ENCODE measurements around the gene KMT2E.

Gene KMT2E

GRCh38 chr7:105079348-105079747, 65.3 kb downstream of the KMT2E start:
- DNase-seq (ENCODE audit: low read depth, low spot score), result no peak

GRCh38 chr7:105084581-105084980, 70.6 kb downstream of the KMT2E start:
- DNase-seq (ENCODE audit: low read depth, low spot score), result no peak

DNA sequence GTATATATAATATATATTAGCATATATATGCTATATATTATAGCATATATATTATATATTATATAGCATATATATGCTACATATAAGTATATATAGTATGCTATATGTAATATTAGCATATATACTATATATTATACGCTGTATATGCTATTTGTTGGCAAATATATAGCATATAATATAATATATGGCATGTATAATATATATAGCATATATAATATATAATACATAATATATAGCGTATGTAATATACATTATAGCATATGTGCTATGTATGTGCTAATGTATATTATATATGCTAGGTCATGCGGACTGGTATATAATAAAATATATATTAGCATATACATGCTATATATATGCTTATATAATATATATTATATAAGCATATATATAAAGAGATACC, 72.8 kb downstream of the KMT2E start:
- no peak for DNase-seq (ENCODE audit: low read depth, low spot score)

GRCh38 chr7:105087981-105088380, 74.0 kb downstream of the KMT2E start:
- DNase-seq (ENCODE audit: low read depth, low spot score), result no peak

DNA sequence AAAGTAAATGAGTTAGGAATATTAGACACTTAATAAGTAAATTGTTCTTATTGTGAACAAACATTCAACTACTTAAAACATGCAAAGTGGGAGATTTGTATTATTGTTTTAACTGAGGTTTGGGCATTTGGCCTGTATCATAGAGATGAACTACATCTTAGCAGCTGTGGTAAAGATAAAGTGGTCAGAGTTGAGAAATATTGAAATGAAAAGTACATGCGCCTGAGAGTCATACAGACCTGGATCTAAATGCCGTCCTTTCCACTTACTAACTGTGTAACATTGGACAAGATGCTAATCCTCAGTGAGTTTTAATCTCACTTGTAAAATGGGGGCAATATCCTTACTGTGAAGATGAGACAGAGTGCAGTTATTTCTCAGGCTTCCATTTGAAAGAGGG, 74.5 kb downstream of the KMT2E start:
- DNase-seq (ENCODE audit: low read depth, low spot score), result no peak

DNA sequence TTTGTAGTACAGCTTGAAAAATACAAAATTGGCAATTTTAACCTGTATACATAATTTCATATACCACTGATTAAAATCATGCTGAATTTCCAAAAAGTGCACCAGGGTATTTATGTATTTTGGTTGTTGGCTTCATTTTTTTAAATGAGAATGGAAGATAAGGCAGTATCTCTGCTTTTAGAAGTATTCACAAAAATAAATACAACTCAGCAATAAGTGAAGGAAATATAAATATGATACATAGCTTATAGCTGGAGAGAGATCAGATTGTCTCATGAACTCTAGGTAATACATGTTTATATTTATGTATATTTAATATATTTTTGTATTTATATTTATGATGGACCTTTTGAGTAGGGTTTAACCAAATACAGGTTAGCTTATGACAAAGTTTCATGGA, 81.0 kb downstream of the KMT2E start:
- no peak for DNase-seq (ENCODE audit: low read depth, low spot score)

GRCh38 chr7:105096306-105096705, 82.3 kb downstream of the KMT2E start:
- DNase-seq (ENCODE audit: low read depth, low spot score), result no peak

DNA sequence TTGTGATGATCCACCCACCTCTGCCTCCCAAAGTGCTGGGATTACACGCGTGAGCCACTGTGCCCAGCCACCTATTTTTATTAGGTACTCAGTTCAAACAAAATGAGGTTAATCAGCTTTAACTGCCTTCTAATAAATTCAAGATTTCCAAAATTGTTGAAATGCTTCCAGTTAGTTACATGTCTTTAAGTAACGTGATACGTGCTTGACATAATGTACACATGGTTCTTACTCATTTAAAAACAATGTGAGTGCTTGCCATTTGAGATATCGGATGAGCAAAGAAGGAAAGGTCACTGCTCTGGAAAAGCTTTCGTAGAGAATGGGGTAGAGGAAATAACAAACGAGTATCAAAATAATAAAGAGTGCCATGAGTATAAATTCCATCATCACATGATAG, 83.6 kb downstream of the KMT2E start:
- DNase-seq (ENCODE audit: low read depth, low spot score), result no peak

GRCh38 chr7:105098863-105099515, 85.0 kb downstream of the KMT2E start:
- no peak for DNase-seq (ENCODE audit: low read depth, low spot score)

- DNase-seq (ENCODE audit: low read depth, low spot score), result no peak
These were observed 87.9 kb downstream of the KMT2E start for GRCh38 chr7:105101864-105102263.

DNA sequence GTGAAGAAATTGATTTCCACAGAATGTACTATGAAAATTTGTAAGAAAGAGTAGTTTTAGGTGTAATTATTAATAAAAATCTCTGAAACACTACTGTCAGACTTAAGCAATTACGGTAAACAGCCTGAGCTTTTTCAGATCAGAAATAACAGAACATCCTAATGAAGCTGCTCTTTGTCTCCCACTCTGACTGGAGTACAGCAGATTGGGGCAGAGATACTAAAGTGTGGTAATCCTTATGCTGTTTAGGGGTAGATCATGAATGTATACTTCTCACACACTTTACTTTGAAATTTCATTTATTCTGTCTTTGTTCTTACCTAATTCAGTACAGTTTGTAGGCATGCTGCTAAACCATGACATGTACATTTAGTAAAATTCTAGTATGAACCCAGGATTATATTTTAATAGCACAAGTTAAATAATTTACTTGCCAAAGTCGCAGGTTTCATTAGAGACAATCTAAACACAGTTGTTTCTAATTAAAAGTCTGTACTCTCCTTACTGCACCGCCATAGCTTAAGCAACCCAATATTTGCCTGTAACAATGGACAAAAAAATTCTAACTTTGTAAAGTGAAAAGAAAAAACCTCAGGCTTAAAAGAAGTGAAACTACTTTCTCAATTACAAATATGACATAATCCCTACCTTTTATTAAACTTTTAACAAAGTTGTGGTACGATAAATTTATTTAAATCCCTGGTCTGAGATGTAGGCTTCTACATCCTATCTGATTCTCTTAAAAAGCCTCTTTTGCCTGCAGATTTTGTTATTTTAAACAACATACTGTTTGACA, 88.8 kb downstream of the KMT2E start:
- DNase-seq (ENCODE audit: low read depth, low spot score), result no peak

- no peak for DNase-seq (ENCODE audit: low read depth, low spot score)
These were observed 91.6 kb downstream of the KMT2E start for GRCh38 chr7:105105579-105105978.

DNA sequence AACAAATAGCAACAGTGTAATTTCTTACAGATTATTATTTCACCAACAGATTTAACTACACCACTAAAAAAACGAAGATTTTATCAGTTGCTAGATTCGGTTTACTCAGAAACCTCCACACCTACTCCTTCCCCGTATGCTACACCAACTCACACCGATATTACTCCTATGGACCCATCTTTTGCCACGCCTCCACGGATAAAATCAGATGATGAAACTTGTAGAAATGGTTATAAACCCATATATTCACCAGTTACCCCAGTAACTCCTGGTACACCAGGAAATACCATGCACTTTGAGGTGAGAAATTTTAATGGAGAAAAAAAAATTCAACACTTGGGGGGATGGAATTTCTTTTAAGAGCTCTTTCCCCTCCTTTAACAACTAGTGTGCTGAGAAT, 92.5 kb downstream of the KMT2E start:
- DNase-seq (ENCODE audit: low read depth, low spot score), result no peak

GRCh38 chr7:105107458-105107857, 93.5 kb downstream of the KMT2E start:
- DNase-seq (ENCODE audit: low read depth, low spot score), result no peak

- DNase-seq (ENCODE audit: low read depth, low spot score), result no peak
These were observed 98.7 kb downstream of the KMT2E start for GRCh38 chr7:105112440-105113418.

DNA sequence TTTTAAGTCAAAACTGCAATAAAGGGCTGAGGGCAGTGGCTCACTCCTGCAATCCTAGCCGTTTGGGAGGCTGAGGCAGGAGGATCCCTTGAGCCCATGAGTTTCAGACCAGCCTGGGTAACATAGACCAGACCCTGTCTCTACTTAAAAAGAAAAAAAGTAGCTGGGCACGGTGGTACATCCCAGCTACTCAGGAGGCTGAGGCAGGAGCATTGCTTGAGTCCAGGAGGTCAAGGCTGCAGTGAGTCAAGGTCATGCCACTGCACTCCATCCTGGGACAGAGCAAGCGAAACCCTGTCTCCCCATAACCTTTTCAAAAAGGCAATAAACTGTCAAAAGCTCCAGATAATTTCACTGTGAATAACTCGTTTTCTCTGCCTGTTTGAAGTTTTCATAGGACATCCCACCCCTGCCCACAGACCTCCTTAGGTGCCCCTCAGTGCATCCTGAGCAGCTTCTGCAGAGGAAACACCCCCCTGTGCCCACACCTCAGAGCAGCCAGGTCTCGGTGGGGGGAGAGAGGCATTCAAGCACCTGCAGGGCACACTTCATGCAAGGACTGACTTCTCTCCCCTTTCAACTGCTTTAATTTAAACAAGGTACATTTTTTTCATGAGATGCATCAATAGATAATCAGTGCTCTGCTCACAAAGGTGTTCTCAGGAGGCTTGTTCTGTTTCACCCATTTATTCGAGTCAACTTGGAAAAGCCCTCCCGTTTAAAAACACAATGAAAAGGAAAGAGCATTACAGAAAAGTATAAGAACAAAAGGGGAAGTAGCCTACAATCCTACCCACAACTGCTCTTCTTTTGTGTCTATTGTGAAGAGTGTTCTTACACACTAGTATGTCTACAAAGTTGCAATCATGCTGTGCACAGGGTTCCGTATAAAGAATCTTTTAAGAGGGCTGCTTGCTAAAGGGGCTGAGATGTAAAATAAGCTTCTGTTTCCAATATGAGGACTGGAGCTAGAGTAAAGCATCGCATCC, 104.9 kb downstream of the KMT2E start:
- DNase-seq (ENCODE audit: low read depth, low spot score), result no peak

GRCh38 chr7:105122619-105123018, 108.6 kb downstream of the KMT2E start:
- no peak for DNase-seq (ENCODE audit: low read depth, low spot score)

DNA sequence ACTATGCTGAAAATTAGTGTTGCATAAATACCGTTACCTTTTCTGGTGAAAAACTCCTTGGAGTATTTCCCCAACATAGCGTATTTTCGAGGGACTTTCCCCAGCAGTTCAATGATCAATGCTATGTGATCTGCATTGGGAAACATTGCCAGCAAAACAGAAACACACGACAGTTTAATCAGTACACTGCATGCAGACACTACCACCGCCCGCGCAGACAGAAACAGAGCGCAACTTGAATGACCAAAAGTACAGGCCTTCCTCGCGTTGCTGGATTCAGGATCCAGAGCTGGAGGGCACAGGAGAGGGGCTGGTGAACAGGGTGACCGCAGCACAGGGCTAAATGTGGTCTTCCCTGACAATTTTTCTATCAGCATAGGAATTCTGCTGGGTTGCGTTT, 111.7 kb downstream of the KMT2E start:
- DNase-seq (ENCODE audit: low read depth, low spot score), result no peak

DNA sequence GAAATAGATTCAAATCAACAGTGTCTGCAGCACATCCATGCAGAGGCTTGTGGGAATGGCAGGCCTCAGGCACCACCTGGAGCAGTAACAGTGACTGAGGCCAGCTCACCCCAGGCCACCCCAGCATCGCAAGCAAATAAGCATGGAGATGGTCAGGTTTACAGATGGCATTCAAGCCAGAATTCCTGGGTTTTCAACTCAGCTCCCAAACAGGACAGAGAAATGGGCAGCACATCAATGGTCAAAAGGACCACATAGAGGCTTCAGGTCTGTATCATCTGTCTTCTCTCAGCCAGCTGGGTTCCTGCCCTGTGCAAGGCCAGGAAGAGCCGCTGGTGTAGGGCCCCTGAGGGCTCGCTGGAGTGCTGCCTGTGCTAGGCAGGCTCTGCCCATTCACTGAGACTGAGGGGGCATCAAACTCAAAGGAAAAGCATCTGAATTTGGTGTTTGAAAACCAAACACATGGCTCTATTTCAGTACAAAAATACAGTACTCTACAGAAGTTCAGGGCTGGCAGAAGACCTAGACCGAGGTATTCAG, 112.5 kb downstream of the KMT2E start:
- no peak for DNase-seq (ENCODE audit: low read depth, low spot score)

- no peak for DNase-seq (ENCODE audit: low read depth, low spot score)
These were observed 113.2 kb downstream of the KMT2E start for GRCh38 chr7:105127179-105127578.

DNA sequence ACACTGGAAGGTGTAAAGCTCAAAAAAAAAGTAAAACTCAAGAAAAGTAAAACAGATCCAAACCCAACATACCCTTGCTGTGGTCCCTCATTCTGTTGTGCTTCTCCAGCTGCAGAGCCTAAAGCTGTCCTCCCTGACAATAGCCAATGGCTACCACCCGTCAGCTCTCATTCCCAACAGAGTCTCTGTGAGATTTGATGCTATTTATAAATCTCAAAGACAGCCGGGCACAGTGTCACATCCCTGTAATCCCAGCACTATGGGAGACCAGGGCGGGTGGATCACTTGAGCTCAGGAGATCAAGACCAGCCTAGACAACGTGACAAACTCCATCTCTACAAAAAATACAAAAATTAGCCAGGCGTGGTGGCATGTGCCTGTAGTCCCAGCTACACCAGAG, 116.0 kb downstream of the KMT2E start:
- no peak for DNase-seq (ENCODE audit: low read depth, low spot score)
